Measurements from ENCODE around the gene ANXA2R. TPM values are rescaled to one million over a fixed set of nuclear protein-coding genes. Genes with fewer than 3 reads are reported as not detected.
A peak's percentile ranks its signal among the peaks of the same experiment; 100 is the strongest.

The ANXA2R gene
- total and polyA plus RNA-seq, 9 of the 15 experiments (the other 6 are each of a cell fraction or from before 2014, with no cell fraction given): 2.1 to 4.8 (median 3.4) TPM

GRCh38 chr5:43066799-43067741 lies 27.0 kb upstream of the ANXA2R start (continued):
- TF ChIP-seq ZFP30 (CRISPR knock-in tag; IDR thresholded peaks at IDR 0.05; ENCODE audit: borderline replicate concordance): no peak
- TF ChIP-seq, protein P1, sequence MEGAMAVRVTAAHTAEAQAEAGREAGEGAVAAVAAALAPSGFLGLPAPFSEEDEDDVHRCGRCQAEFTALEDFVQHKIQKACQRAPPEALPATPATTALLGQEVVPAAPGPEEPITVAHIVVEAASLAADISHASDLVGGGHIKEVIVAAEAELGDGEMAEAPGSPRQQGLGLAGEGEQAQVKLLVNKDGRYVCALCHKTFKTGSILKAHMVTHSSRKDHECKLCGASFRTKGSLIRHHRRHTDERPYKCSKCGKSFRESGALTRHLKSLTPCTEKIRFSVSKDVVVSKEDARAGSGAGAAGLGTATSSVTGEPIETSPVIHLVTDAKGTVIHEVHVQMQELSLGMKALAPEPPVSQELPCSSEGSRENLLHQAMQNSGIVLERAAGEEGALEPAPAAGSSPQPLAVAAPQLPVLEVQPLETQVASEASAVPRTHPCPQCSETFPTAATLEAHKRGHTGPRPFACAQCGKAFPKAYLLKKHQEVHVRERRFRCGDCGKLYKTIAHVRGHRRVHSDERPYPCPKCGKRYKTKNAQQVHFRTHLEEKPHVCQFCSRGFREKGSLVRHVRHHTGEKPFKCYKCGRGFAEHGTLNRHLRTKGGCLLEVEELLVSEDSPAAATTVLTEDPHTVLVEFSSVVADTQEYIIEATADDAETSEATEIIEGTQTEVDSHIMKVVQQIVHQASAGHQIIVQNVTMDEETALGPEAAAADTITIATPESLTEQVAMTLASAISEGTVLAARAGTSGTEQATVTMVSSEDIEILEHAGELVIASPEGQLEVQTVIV (CRISPR knock-in tag; IDR thresholded peaks at IDR 0.05; ENCODE audit: borderline replicate concordance): no peak
- TF ChIP-seq BCLAF1 (IDR thresholded peaks at IDR 0.05; ENCODE audit: borderline replicate concordance in 1 of 2, control insufficient read depth in 1 of 2, low read depth in 2 of 2, low read length in 1 of 2): no peak
- peak; percentile 21 for TF ChIP-seq BRD9 (IDR thresholded peaks at IDR 0.05; ENCODE audit: low read depth, partially characterized antibody)
- TF ChIP-seq, protein P2, sequence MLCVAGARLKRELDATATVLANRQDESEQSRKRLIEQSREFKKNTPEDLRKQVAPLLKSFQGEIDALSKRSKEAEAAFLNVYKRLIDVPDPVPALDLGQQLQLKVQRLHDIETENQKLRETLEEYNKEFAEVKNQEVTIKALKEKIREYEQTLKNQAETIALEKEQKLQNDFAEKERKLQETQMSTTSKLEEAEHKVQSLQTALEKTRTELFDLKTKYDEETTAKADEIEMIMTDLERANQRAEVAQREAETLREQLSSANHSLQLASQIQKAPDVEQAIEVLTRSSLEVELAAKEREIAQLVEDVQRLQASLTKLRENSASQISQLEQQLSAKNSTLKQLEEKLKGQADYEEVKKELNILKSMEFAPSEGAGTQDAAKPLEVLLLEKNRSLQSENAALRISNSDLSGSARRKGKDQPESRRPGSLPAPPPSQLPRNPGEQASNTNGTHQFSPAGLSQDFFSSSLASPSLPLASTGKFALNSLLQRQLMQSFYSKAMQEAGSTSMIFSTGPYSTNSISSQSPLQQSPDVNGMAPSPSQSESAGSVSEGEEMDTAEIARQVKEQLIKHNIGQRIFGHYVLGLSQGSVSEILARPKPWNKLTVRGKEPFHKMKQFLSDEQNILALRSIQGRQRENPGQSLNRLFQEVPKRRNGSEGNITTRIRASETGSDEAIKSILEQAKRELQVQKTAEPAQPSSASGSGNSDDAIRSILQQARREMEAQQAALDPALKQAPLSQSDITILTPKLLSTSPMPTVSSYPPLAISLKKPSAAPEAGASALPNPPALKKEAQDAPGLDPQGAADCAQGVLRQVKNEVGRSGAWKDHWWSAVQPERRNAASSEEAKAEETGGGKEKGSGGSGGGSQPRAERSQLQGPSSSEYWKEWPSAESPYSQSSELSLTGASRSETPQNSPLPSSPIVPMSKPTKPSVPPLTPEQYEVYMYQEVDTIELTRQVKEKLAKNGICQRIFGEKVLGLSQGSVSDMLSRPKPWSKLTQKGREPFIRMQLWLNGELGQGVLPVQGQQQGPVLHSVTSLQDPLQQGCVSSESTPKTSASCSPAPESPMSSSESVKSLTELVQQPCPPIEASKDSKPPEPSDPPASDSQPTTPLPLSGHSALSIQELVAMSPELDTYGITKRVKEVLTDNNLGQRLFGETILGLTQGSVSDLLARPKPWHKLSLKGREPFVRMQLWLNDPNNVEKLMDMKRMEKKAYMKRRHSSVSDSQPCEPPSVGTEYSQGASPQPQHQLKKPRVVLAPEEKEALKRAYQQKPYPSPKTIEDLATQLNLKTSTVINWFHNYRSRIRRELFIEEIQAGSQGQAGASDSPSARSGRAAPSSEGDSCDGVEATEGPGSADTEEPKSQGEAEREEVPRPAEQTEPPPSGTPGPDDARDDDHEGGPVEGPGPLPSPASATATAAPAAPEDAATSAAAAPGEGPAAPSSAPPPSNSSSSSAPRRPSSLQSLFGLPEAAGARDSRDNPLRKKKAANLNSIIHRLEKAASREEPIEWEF (CRISPR knock-in tag; IDR thresholded peaks at IDR 0.05): no peak
- TF ChIP-seq TGIF2 (CRISPR knock-in tag; IDR thresholded peaks at IDR 0.05): no peak
- no peak for TF ChIP-seq NFATC3 (IDR thresholded peaks at IDR 0.05)
- no peak for TF ChIP-seq ZNF695 (CRISPR knock-in tag; IDR thresholded peaks at IDR 0.05)
- peak; percentile 40; the same call in 1 of the 2 replicates for TF ChIP-seq LARP7 (IDR thresholded peaks at IDR 0.05)
- no peak for TF ChIP-seq U2AF1 (optimal IDR thresholded peaks at IDR 0.05; ENCODE audit: low read depth, low read length)
- no peak for TF ChIP-seq RBM15 (IDR thresholded peaks at IDR 0.05; ENCODE audit: insufficient read depth, low read length)
- no peak for TF ChIP-seq NFE2L1 (tag; IDR thresholded peaks at IDR 0.05; ENCODE audit: borderline replicate concordance, low read depth)
- TF ChIP-seq ZEB2 (IDR thresholded peaks at IDR 0.05): peak; percentile 100
- TF ChIP-seq KLF10 (CRISPR knock-in tag; IDR thresholded peaks at IDR 0.05): no peak
- TF ChIP-seq ZNF766 (CRISPR knock-in tag; conservative IDR thresholded peaks at IDR 0.05): no peak; the same call in 1 of the 2 replicates
- TF ChIP-seq ZNF165 (CRISPR knock-in tag; IDR thresholded peaks at IDR 0.05; ENCODE audit: borderline replicate concordance): no peak
- TF ChIP-seq TRIM24 (IDR thresholded peaks at IDR 0.05): no peak

Measured in K562 (cell line).